HG03378 (cell line): ENCODE results near the gene FKBP6.
"Not testable (repeated sequence)": the region's sequence is repeated elsewhere in the genome, so short reads cannot be mapped to it uniquely, and the experiment has no call there.

Experiments used
- ATAC-seq: cut with Tn5 transposase; IDR thresholded peaks from one replicate; pipeline ENCODE4 v1.9.1; 2021; ENCODE audit warnings: mild to moderate bottlenecking, moderate library complexity; ENCODE audit not compliant: unreplicated experiment

FKBP6 gene, protein sequence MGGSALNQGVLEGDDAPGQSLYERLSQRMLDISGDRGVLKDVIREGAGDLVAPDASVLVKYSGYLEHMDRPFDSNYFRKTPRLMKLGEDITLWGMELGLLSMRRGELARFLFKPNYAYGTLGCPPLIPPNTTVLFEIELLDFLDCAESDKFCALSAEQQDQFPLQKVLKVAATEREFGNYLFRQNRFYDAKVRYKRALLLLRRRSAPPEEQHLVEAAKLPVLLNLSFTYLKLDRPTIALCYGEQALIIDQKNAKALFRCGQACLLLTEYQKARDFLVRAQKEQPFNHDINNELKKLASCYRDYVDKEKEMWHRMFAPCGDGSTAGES

DNA sequence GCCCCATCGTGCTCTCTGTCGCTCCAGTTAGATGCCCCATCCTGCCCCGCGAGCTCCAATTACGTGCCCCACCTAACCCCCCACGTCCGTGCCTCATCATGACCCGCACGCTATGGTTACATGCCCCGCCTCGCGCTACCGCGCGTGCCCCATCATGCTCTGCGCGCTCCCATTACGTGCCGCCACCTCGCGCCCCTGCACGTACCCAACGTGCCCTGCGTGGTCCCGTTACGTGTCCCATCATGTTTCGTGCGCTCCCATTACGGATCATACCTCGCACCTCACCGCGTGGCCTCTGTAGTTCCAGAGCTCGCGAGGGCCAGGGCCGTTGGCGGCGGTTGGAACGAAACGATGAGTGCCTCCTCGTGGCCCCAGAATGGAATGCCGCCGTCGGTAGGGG lies at the start of gene FKBP6, which contains the start of gene TRIM50:
TSS of gene FKBP6 (plus strand) at position 240 of the 400 bp plus-strand sequence. CDS start 268 bp downstream, outside the sequence.
TSS of gene TRIM50 (minus strand) at position 161 of the 400 bp plus-strand sequence. CDS start 3,295 bp downstream, outside the sequence.
- not testable (repeated sequence) for ATAC-seq

DNA sequence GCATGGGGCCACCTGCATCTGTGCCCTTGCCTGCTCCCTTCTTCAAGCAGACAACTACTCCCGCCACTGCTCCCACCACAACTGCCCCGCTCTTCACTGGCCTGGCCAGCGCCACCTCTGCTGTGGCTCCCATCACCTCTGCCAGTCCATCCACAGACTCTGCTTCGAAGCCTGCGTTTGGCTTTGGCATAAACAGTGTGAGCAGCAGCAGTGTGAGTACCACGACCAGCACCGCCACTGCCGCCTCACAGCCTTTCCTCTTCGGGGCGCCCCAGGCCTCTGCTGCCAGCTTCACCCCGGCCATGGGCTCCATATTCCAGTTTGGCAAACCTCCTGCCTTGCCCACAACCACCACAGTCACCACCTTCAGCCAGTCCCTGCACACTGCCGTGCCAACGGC lies 30.7 kb upstream of the FKBP6 start:
- not testable (repeated sequence) for ATAC-seq

DNA sequence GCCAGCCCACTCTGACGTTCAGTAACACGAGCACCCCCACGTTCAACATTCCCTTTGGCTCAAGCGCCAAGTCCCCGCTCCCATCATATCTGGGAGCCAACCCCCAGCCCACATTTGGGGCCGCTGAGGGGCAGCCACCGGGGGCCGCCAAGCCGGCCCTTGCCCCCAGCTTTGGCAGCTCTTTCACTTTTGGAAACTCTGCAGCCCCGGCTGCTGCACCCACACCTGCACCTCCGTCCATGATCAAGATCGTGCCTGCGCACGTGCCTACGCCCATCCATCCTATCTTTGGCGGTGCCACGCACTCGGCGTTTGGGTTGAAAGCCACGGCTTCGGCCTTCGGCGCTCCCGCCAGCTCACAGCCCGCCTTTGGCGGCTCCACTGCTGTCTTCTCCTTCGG lies 30.3 kb upstream of the FKBP6 start:
- ATAC-seq, result not testable (repeated sequence)

DNA sequence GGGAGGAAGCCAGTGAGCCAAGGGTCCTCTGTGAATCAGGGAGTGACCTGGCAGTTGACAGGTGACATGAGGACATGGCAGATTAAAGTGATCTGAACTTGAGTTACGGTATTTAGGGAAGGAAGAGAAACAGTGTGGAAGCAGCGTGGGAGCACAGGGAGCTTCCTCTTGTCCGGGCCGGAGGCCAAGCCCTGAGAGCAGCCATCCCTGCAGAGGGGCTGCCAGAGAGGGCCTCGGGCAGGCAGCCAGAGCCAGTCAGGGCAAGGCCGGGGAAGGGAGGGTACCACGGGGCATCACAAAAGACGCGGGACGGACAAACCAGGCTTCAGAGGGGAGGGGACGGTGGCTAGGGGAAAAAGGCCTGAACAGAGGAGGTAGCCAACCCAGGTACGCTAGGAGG lies 28.1 kb upstream of the FKBP6 start:
- not testable (repeated sequence) for ATAC-seq

DNA sequence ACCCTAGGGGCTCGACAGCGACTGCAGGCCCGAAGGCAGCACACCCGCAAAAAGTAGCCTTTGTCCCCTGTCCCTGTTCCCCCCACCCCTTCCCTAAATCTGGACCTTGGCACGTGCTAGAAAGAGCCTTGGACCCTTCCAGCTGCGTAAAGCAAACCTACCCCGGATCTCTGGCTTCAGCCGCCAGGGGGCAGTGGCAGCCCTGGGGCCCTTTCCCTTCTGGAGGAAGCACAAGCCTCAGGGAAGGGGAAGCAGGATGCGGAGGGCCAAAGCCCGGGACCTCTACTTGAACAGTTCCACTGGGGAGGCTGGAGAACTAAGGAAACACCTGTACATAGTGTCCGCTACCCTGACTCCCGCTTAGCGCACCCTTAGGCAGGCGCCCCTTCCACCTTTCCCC lies 26.9 kb upstream of the FKBP6 start:
- not testable (repeated sequence) for ATAC-seq

DNA sequence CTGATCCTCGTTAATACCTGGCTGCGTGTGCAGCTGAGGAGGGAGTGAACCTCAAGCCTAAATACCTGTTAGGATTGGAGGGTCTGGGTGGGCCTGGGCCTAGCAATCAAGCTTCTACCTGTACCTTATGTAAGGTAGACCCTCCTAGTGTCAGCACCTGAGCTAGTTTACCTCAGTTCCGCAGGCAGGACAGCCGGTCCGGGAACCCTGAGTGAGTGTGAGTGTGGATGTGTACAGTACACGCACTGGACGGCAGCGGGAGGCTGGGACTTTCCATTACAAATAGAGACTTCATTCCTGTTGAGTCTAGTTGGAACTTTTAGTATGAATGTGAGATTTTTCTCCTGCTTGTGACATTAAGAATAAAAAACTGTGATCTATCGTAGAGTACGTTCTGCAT lies 25.1 kb upstream of the FKBP6 start:
- ATAC-seq, result not testable (repeated sequence)

DNA sequence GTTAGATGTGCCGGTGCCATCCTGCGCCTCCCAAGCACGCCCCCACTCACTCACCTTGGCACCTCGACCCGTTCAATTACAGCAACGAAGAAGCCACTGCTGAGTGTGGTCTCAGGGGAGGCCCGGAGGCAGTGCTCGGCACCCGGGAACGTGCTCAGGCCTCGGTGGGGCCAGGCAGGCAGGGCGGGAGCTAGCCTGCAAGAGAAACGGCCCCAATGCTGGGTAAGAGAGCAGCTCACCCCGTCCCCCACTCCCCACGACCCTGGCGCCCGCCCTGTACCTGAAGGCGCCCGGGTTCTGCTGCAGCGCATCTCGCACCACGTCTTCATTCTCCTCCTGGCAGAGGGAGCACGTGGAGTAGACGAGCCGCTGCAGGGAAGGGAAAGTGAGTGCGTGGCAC lies 24.4 kb upstream of the FKBP6 start:
- ATAC-seq, result no peak

DNA sequence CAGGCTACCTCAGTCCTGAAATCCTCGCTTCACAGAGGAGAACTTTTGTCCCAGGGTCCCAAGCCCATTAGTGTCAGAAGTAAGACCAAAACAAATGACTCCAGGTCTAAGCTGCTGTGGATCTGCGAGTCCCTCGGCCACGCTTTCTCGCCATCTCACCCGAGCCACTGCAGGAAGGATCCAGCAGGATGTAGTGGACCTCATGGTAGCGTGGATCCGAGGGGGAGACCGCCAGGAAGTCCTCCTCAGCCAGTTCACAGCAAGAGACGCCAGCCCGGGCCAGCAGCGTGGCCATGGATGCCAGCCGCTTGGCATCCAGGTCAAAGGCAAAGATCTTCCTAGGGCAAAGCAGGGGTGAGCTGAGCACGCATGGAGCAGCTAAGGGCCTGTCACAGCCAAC lies 23.9 kb upstream of the FKBP6 start:
- no peak for ATAC-seq

DNA sequence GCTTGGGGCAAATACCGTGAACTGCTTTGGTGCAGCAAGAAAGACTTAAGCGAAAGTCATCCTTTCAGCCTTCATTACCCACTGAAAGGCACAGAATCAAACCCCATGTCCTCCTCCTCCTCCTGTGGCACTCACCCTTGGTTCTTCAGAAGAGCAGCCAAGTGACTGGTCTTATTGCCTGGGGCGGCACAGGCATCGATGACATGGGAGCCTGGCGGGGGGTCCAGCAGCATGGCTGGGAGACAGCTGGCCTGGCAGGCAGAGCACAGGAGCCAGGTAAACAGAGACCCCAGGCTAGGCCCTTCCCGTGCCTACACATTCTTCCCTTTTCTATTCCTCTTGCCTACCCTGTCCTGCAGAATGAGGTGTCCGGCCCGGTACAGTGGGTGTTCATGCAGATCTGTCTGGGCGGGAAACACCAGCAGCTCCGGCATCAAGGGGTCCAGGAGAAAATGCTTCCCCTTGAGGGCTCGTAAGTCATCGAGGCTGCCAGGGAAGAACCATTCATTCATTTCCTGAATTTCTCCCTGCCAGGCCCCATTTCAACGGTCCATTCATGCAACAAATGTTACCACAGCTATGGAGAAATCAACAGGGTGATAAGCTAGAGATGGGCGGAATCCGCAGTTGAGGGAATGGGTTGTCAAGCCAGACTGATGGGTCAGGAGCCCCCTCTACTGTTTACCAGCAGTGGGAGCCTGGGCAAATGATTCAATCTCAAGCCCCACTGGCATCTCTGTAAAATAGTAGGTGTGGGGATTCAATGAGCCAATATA lies 23.2 kb upstream of the FKBP6 start:
- not testable (repeated sequence) for ATAC-seq

DNA sequence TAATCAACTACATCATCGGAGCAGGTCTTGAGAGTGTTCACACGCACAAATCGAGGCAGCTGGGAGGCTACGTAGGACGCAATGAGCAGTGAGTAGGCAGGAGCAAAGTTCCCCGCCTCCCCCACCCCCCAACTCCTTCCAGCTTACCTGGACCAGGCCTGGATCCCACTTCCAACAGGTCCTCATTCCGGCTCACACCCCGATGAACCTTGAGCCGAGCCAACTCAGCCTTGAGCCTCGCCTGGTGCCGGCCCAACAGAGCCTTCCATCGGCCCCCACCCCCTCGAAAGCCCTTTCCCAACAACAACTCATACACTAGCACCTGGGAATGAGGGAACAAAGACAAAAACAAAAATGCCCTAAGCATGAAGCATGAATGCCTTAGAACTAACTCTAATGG lies 20.5 kb upstream of the FKBP6 start:
- ATAC-seq, result no peak

DNA sequence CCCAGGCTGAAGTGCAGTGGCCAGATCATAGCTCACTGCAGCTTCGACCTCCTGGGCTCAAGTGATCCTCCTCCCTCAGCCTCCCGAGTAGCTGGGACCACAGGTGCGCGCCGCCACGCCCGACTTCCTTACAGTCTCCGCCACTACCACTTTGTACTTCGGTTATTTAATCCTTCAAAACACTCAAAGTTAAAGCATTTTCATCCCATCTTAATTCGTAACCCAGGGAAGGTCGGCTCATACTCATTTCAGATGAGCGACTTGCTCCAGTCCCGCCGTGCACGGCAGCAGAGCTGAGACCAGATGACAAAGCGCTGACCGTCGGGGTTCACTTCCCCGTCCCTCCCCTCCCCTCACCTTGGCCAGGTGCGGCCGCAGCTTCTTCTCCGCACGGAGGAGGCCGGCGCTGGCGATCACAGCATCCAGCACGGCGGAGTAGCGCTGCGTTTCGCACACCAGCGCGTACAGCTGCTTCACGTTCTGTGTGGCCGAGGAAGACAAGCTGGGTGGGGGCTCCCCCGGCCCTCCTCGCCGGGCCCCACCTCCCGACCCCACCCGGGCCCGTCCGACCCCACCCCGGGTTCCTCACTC lies 19.8 kb upstream of the FKBP6 start:
- peak; percentile 16 for ATAC-seq

DNA sequence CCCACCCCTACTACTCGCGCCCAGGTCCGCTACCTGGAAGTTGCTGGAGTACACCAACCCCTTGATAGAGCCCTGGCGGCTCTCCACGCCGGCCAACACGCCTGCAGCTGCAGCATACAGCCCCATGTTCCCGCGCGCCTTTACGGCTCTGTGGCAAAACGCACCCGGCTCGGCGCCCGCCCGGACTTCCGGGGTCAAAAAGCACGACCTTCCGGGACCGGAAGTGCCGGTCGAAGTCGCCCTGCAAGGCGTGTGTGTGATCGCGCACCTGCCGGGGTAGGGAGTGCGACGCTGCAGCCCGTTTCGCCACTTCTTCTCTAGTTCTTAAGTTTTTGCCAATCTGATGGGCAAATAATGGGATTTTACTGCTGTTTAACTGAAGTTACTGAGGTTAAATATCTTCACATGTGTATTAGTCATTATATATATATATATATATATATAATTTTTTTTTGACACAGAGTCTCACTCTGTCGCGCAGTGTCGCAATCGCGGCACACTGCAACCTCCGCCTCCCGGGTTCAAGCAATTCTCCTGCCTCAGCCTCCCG lies 19.2 kb upstream of the FKBP6 start, which contains the start of gene NSUN5:
TSS of gene NSUN5 (minus strand) at position 162 of the 550 bp plus-strand sequence. CDS start at position 126, 36 bp downstream.
- peak; percentile 60 for ATAC-seq

DNA sequence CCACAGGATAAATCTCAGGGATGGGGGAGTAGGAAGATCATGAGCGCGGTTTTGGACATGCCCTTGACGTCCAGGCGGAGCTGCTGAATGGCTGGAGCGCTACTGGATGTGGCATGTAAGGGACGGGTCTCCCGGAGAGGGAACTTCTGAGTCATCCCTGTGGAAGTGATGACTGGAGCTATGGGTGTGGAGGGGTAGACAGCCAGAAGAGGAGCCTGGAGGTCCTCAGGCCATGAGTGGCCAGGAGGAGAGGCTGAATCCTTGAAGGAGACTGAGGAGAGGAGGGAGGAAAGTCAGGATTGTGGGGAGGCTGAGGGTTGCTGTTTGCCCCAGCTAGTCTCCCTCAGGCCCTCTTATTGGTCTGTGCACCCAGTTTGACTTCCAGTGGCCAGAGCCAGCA lies 16.5 kb upstream of the FKBP6 start:
- not testable (repeated sequence) for ATAC-seq

DNA sequence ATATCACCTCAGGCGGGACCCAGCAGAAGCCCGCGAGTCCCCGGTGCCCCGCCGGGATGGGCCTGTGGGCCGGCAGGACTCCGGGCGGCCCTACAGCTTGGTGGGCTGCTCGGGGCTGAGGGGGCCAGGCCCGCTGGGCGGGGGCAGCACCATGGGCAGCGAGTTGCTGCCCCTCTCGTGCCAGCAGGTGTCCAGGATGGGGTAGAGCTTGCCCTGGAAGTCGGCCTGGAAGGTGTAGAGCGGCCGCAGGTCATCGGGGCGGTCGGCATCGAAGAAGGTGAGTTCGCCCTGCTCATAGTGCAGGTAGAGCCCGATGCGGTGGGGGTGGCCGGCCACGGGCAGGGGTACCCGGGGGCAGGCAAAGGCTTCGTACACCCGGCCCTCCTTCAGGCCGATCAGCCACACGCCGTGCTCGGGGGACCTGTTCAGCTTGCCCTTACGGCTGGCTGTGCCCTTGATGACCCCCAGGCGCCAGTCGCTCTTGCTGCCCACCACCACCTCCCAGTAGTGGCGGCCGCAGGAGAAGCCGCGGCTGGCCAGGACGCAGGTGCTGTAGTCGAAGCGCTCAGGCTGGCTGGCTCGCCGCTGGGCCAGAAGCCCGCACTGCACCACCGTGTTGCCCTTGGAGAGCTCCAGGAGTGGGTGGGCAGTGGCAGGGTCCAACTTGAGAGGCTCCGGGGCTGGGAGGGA lies 15.0 kb upstream of the FKBP6 start:
- ATAC-seq, result no peak

DNA sequence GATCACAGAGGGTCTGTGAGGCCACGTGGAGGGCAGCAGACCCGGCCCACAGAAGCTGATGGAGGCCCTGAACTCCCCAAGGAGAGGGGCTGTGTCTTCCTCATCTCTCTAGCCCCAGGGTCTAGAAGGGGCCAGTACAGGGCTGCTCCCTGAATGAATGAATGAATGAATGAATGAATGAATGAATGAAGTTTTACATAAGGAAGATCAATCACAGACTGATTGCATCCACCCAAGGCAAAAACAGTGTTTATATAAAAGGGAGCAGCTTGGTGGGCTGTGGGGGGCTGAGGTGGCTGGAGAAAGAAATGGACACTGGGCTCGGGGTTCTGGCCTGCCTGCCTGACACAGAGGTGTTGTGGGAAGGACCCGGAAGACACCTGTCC lies 14.4 kb upstream of the FKBP6 start:
- no peak for ATAC-seq

DNA sequence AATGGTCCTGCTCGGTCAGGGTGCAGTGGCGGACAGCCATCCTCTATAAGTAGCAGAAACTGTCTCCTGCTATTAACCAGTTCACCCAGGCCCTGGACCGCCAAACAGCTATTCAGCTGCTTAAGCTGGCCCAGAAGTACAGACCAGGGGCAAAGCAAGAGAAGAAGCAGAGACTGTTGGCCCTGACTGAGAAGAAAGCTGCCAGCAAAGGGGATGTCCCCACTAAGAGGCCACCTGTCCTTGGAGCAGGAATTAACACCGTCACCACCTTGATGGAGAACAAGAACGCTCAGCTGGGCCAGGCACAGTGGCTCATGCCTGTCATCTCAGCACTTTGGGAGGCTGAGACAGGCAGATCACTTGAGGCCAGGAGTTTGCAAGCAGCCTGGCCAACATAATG lies 13.7 kb upstream of the FKBP6 start:
- ATAC-seq, result no peak

DNA sequence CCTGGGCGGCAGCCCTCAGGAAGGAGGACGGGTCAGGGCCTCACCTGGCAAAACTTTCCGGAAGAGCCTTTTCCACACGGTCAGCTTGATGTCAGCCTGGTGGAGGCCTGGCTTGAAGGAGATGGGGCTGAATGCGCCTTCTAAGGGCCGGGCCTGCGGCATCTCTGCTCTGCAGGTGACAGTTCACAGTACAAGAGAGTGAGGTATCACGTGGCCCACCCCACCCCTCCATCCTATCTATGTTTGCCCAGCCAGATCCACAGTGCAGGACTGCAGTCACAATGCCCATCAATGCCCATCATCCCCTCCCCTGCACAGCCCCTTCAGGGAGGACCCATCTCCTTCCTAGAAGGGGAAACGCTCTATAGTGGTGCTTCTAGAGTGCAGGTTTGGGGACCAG lies 11.4 kb upstream of the FKBP6 start:
- ATAC-seq, result no peak

DNA sequence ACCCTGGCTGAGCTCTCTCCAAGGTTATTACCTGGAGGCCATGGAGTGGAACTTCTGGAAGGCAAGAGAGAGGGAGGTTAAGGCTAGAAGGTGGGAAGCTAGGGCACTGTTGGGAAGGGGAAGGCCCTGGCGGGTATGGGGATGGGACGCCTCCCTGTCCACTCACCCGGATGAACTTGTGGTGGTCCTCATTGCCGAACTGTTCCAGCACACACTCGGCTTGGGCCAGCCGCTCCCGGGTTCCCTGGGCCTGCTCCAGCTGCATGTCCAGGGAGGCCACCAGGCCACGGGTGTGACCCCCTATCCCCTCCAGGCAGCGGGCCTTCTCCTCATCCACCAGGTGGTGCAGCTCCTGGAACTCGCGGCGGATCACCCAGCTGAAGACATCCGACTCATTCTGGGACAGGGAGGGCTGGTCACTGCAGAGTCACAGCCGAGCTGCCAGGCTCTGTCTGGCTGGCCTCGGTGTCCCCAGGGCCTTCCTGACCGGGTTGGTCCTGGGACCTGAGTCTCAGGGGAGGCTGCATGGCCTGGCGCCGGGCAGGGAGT lies 9.2 kb upstream of the FKBP6 start:
- ATAC-seq, result not testable (repeated sequence)

DNA sequence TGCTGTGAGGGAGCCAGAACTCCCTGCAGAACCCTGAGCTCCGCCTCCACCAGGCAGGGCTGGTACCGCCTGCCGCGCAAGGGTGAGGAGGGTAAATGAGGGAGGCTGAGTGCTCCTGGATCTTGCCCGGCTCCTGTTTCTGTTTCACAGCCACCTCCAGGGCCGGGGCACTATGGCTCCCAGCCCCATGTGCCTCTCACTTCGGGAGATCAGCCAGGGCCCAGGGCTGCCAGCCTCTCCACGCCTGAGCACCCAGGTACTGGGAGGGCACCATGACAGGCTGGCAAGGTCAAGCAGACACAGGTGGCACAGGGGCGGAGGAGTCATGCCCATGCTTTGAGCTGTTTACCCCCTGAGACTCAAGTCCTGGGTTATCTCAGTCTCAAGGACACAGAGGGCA lies 8.4 kb upstream of the FKBP6 start:
- ATAC-seq, result not testable (repeated sequence)

DNA sequence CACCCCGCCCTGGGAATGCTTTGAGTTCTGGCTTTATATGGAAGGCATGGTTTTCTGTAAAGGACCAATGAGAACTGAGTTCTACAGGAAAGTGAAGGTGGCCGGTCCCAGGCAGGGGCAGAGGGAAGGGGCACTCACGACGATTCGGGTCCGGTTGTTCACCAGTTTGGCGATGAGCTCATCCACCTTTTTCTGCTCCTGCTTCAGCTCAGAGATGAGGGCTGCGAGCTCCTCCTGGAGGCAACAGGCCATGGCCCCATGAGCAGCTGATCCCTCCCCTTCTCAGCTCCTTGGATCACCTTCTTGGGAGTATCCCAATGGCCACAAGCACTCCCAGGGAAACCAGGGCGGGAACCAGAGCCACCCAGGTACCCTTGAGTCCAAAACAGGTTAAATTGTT lies 8.0 kb upstream of the FKBP6 start:
- ATAC-seq, result not testable (repeated sequence)
